COLO829 (cell line): ENCODE data around the gene ACACA.

Experiments used
- DNase-seq: peaks from one replicate; pipeline ENCODE4 v3.0.0; 2012; ENCODE audit warnings: low spot score

Gene ACACA

DNA sequence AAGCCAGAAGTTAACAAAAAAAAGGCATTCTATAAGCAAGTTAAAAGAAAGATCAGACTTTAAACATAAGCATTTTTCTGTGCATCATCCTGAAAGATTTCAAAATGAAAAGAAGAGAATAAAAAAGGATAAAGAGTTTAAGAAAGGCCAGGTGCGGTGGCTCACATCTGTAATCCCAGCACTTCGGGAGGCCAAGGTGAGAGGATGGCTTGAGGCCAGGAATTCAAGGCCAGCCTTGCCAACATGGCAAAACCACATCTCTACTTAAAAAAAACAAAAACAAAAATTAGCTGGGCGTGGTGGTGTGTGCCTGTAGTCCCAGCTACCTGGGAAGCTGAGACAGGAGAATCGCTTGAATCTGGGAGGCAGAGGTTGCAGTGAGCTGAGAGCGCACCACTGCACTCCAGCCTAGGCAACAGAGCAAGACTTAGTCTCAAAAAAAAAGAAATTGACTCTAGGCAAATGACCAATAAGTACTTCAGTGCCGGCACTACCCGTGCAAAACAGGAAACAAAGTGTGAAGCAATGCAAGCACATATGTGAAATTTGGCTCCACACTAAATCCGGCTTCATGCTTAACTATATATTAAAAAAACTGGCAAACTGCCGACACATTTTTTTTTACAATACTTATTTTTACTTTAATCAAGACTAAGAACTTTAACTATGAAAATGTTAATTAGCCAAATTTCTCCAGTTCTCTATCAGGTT lies 114.1 kb downstream of the ACACA start:
- DNase-seq: no peak

- no peak for DNase-seq
Measured at GRCh38 chr17:37291351-37291750, 115.3 kb downstream of the ACACA start.

- DNase-seq: no peak
Measured at GRCh38 chr17:37286430-37286829, 120.2 kb downstream of the ACACA start.

DNA sequence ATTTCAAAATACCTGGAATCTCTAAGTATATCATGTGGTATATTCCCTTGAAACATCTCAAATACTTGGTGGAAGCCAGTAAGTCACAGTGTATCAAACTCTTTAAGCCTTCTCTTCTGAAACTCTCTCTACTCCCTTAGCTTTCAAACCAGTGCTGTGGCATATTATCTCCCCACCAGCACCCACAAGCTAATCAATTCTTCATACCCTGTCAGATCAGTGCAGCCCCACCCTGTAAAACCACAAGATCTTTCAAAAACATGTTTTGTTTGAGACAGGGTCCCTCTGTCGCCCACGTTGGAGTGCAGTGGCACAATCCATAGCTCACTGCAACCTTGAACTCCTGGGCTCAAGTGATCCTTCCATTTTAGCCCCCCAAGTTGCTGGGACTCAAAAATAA lies 122.4 kb downstream of the ACACA start:
- DNase-seq: no peak

DNA sequence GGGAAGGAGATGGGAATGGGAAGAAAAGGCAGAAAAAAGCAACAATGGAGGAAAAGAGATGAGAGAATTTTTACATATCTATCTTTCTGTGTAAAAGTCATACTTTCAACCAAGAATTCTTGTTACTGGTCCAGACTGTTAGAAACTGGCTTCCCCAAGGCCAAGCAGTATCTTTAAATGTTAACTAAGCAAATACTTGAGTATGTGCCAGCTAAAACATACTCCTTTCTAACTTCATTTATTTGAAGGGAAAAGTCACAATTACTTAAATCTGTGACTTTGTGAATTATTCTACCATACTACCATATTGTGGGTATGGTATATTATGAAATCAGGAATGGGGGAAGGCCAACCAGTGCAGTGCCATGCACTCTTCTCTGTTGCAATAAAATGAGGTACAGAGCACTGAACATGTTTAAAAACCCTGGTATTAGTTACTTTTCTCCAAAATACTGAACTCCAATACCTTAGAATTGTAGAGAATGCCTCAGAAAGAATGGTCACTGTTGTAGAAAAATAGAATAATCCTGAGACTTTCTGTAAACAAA lies 123.1 kb downstream of the ACACA start:
- DNase-seq: no peak

- DNase-seq: no peak
Measured at GRCh38 chr17:37280841-37281240, 125.8 kb downstream of the ACACA start.

- no peak for DNase-seq
Measured at GRCh38 chr17:37278247-37278894, 128.3 kb downstream of the ACACA start.

GRCh38 chr17:37276475-37276874 lies 130.2 kb downstream of the ACACA start:
- DNase-seq: no peak

- no peak for DNase-seq
Measured at GRCh38 chr17:37274461-37274860, 132.2 kb downstream of the ACACA start.

- peak; percentile 59 for DNase-seq
Measured at GRCh38 chr17:37273409-37274051, 133.1 kb downstream of the ACACA start.

- no peak for DNase-seq
Measured at GRCh38 chr17:37265446-37266173, 141.0 kb downstream of the ACACA start.

GRCh38 chr17:37261286-37261685 lies 145.3 kb downstream of the ACACA start:
- DNase-seq: no peak

DNA sequence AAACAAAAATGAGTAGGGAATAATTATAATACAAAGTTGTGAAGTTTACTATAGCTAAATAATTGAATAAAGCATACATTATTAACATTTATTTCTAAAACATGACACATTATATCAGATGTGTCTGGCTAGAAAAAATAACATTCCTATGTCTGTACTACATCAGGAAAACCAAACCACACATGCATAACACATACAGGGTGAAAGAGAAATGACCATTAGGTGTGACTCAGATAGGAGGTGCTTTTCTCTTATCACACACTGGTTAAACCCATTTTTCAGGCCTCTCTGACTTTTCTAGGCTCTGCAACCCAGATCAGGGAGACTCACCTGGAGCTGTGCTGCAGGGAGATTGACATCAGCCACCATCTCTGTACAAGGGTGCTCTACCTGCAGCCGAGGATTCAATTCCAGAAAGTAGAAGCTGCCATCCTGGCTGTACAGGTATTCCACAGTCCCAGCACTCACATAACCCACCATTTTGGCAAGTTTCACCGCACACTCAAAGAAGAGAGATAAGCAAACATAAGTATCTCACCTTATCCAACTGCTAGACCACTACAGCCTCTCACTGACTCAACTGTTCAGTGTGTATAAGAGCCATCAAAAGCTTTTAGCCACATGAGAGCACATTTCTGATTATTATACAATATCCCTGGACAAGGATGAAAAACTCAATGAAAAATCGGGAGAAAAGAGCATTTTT lies 147.5 kb downstream of the ACACA start:
- no peak for DNase-seq

DNA sequence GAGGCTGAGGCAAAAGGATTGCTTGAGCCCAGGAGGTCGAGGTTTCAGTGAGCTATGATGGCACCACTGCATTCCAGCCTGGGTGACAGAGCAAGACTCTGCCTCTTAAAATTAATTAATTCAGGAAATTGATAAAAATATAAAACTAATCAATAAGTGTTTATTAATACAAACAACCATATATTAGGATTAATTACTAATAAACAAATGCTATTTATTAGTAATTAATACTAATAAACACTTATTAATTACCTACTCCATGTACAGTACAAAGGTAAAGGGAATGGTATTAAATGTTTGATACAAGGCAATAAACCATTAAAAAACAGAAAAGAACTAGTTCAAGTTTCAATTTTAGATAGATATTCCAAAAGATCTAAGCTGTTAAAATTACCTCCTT lies 150.0 kb downstream of the ACACA start:
- DNase-seq: no peak

- no peak for DNase-seq
Measured at GRCh38 chr17:37255432-37255831, 151.2 kb downstream of the ACACA start.

GRCh38 chr17:37247825-37248224 lies 158.8 kb downstream of the ACACA start:
- DNase-seq: no peak

DNA sequence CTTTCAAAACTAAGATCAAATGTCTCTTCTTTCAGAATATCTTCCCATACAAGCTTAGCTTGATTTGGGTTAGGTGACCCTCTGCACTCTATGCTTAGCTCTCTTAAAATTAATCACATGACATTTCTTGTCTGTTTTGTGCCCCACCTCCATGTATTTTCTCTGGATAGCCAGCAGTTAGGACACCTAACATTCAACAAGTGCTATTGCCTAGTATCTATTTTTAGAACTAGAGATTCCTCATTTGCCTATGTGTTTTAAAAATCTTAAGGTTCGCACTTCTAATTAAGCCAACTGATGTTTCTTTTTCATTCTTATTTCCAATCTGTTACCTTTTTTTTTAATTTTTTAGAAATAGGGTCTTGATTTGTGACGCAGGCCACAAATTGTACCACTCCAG lies 160.6 kb downstream of the ACACA start:
- no peak for DNase-seq

DNA sequence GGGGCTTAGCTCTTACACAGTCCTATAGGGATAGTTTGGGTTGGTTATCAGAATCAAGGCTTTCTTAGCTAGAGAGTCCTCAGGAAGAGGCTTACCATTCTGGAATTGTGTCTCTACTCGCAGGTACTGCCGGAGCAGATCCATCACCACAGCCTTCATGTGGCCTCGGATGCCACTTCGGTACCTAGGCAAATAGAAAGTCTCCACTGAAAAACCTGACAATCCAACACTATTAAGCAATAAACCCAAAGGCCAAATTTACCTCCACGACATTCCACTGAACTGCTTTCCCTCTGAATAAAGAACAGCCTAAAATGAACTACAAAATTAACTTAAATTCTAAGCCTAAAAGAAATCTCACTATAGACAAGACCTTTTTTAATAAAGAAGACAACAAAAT lies 166.3 kb downstream of the ACACA start:
- no peak for DNase-seq

DNA sequence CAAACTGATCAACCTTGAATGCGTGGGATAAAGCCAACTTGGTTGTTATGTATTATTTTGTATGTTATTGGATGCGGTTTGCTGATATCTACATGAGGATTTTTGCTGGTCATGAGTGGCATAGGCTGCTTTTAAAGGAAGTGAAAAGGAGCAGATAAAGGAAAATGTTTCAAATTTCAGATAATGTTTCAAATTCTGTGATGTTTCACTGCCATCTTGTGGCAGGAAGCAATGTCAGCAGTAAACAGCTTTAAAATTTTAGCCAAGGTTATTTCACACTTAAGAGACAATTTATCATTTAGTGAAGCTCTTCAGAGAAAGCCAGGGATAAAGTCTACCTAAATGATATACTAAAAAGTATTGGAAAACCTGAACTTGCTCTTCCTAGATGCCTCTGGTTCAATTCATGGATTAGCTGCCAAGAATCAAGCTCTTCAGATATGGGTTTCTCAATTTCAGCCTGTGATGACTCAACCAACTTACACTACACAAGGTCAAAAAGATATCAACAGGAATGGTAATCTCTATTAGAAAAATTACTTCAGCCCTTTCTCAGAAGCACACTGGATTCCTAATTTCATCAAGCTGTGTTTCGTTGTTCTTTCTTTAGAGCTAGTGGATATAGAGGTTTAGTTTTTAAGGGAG lies 166.8 kb downstream of the ACACA start:
- peak; percentile 42 for DNase-seq

- DNase-seq: no peak
Measured at GRCh38 chr17:37234106-37234505, 172.5 kb downstream of the ACACA start.

- no peak for DNase-seq
Measured at GRCh38 chr17:37233036-37233435, 173.6 kb downstream of the ACACA start.
